SK-N-SH treated with all-trans-retinoic acid at 6 μM for 48 hours (cell line): ENCODE data around the gene DNAAF3.

ENCODE experiments used
- ATAC-seq: fragments of 200-7000 bp; cut with Tn5 transposase; 3 replicates; pipeline ENCODE4 v1.9.1; 2020; ENCODE audit warnings: mild to moderate bottlenecking, moderate library complexity
- ARNTL ChIP-seq: fragments of 450-650 bp; formaldehyde crosslinking; IDR thresholded peaks from 2 replicates; pipeline ENCODE4 v1.5.0; 2020; ENCODE audit warnings: low read depth, mild to moderate bottlenecking, moderate library complexity, borderline replicate concordance
- BACH2 ChIP-seq: fragments of 250-450 bp; sonication (Bioruptor Pico); IDR thresholded peaks from 2 replicates; pipeline ENCODE4 v1.9.0; 2021; ENCODE audit warnings: mild to moderate bottlenecking, borderline replicate concordance
- CSDC2 ChIP-seq: fragments of 250-450 bp; sonication (Bioruptor Pico); IDR thresholded peaks from 2 replicates; pipeline ENCODE4 v1.5.0; 2020; ENCODE audit warnings: mild to moderate bottlenecking, moderate library complexity
- GLIS3 ChIP-seq: fragments of 250-450 bp; sonication (Bioruptor Pico); IDR thresholded peaks from 2 replicates; pipeline ENCODE4 v1.5.0; 2020; ENCODE audit warnings: mild to moderate bottlenecking, moderate library complexity
- ISL1 ChIP-seq: fragments of 250-450 bp; sonication (Bioruptor Pico); IDR thresholded peaks from 2 replicates; pipeline ENCODE4 v2.1.2; 2022; ENCODE audit warnings: mild to moderate bottlenecking, moderate library complexity
- OSR1 ChIP-seq: fragments of 250-450 bp; sonication (Bioruptor Pico); IDR thresholded peaks from 2 replicates; pipeline ENCODE4 v1.8.0; 2022; ENCODE audit warnings: moderate library complexity, mild to moderate bottlenecking, inconsistent platforms
- PPARA ChIP-seq: fragments of 250-450 bp; sonication (Bioruptor Pico); IDR thresholded peaks from 2 replicates; pipeline ENCODE4 v1.5.0; 2020; ENCODE audit warnings: mild to moderate bottlenecking, borderline replicate concordance
- RARB ChIP-seq: fragments of 250-450 bp; sonication (Bioruptor Pico); IDR thresholded peaks from 2 replicates; pipeline ENCODE4 v1.8.0; 2021; ENCODE audit warnings: mild to moderate bottlenecking, moderate library complexity
- SNAI2 ChIP-seq: fragments of 250-450 bp; sonication (Bioruptor Pico); IDR thresholded peaks from 2 replicates; pipeline ENCODE4 v1.5.0; 2020; ENCODE audit warnings: mild to moderate bottlenecking, moderate library complexity
- TCF4 ChIP-seq: fragments of 250-450 bp; sonication (Bioruptor Pico); IDR thresholded peaks from 2 replicates; pipeline ENCODE4 v1.8.0; 2021; ENCODE audit warnings: mild to moderate bottlenecking, moderate library complexity, borderline replicate concordance
- TOX ChIP-seq: fragments of 250-450 bp; sonication (Bioruptor Pico); IDR thresholded peaks from 2 replicates; pipeline ENCODE4 v1.8.0; 2021; ENCODE audit warnings: mild to moderate bottlenecking, moderate library complexity, borderline replicate concordance
- ZC3H10 ChIP-seq: fragments of 250-450 bp; sonication (Bioruptor Pico); IDR thresholded peaks from 2 replicates; pipeline ENCODE4 v1.5.1; 2021; ENCODE audit warnings: mild to moderate bottlenecking, moderate library complexity
- ZFP3 ChIP-seq: fragments of 250-450 bp; sonication (Bioruptor Pico); IDR thresholded peaks from 2 replicates; pipeline ENCODE4 v1.5.0; 2020; ENCODE audit warnings: mild to moderate bottlenecking, moderate library complexity
- ZFP30 ChIP-seq: fragments of 450-650 bp; formaldehyde crosslinking; IDR thresholded peaks from 2 replicates; pipeline ENCODE4 v1.5.0; 2022; ENCODE audit warnings: mild to moderate bottlenecking, moderate library complexity
- ZNF565 ChIP-seq: fragments of 450-650 bp; formaldehyde crosslinking; conservative IDR thresholded peaks from 2 replicates; pipeline ENCODE4 v1.5.0; 2020; ENCODE audit warnings: low read depth, mild to moderate bottlenecking, moderate library complexity
- ZNF70 ChIP-seq: fragments of 450-650 bp; formaldehyde crosslinking; IDR thresholded peaks from 2 replicates; pipeline ENCODE4 v1.5.0; 2020; ENCODE audit warnings: mild to moderate bottlenecking, moderate library complexity
- ZNF8 ChIP-seq: fragments of 450-650 bp; formaldehyde crosslinking; IDR thresholded peaks from 2 replicates; pipeline ENCODE4 v1.5.0; 2020; ENCODE audit warnings: mild to moderate bottlenecking, moderate library complexity
- TF ChIP-seq, protein P1 (sequence below): fragments of 250-450 bp; sonication (Bioruptor Pico); IDR thresholded peaks from 2 replicates; pipeline ENCODE4 v1.8.0; 2021; ENCODE audit warnings: low read depth, mild to moderate bottlenecking, moderate library complexity, borderline replicate concordance
- TF ChIP-seq, protein P2 (sequence below): fragments of 250-450 bp; sonication (Bioruptor Pico); IDR thresholded peaks from 2 replicates; pipeline ENCODE4 v1.5.1; 2020; ENCODE audit warnings: low read depth, mild to moderate bottlenecking, moderate library complexity
- TF ChIP-seq, protein P3 (sequence below): fragments of 250-450 bp; sonication (Bioruptor Pico); IDR thresholded peaks from 2 replicates; pipeline ENCODE4 v1.5.0; 2020; ENCODE audit warnings: mild to moderate bottlenecking, moderate library complexity
- TF ChIP-seq, protein P4 (sequence below): fragments of 250-450 bp; sonication (Bioruptor Pico); IDR thresholded peaks from 2 replicates; pipeline ENCODE4 v1.8.0; 2020; ENCODE audit warnings: mild to moderate bottlenecking, moderate library complexity, borderline replicate concordance

DNAAF3 gene

DNA sequence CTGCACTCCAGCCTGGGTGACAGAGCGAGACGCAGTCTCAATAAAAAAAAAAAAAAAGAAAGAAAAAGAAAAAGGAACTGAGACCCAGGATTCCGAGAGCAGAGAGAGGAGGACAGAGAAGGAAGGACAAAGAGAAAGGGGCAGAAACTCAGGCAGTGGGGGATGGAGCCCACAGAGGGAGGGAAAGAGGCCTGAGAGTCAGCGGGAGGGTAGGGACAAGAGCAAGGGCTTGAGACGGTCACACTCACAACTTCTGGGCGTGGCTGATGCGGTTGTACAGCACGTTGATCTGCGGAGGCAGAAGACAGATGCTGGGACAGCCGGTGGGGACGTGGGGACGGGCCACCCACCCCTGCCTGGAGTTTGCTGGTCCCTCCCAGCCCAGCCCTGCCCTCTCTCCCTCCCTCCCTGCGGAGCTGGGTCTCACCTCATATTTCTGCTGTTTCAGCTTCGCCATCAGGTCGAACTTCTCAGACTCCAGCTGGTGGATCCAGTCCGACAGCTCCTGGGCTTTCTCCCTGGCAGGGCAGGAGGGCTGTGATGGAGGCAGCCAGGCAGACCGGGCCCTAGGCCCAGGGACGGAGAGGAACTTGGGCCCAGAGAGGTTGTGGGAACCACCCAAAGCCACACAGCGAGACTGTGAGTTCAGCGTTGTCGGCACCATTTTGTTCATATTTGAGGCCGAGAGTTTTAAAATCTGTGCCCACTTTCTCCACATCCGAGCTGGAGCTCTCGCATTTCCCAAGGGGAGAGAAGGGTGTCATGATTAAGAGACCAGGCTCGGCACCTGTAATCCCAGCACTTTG lies 32.6 kb downstream of the DNAAF3 start:
- ATAC-seq: no peak
- TF ChIP-seq ZNF8 (CRISPR knock-in tag) (no peak), GLIS3 (CRISPR knock-in tag) (no peak), ZNF70 (CRISPR knock-in tag) (no peak), PPARA (CRISPR knock-in tag) (no peak), ISL1 (CRISPR knock-in tag) (no peak), BACH2 (no peak), RARB (CRISPR knock-in tag) (no peak), OSR1 (no peak), ARNTL (CRISPR knock-in tag) (no peak), CSDC2 (CRISPR knock-in tag) (no peak), TCF4 (CRISPR knock-in tag) (no peak), ZC3H10 (CRISPR knock-in tag) (no peak)
- TF ChIP-seq, protein P1, sequence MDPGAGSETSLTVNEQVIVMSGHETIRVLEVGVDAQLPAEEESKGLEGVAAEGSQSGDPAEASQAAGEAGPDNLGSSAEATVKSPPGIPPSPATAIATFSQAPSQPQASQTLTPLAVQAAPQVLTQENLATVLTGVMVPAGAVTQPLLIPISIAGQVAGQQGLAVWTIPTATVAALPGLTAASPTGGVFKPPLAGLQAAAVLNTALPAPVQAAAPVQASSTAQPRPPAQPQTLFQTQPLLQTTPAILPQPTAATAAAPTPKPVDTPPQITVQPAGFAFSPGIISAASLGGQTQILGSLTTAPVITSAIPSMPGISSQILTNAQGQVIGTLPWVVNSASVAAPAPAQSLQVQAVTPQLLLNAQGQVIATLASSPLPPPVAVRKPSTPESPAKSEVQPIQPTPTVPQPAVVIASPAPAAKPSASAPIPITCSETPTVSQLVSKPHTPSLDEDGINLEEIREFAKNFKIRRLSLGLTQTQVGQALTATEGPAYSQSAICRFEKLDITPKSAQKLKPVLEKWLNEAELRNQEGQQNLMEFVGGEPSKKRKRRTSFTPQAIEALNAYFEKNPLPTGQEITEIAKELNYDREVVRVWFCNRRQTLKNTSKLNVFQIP (CRISPR knock-in tag): no peak
- TF ChIP-seq, protein P2, sequence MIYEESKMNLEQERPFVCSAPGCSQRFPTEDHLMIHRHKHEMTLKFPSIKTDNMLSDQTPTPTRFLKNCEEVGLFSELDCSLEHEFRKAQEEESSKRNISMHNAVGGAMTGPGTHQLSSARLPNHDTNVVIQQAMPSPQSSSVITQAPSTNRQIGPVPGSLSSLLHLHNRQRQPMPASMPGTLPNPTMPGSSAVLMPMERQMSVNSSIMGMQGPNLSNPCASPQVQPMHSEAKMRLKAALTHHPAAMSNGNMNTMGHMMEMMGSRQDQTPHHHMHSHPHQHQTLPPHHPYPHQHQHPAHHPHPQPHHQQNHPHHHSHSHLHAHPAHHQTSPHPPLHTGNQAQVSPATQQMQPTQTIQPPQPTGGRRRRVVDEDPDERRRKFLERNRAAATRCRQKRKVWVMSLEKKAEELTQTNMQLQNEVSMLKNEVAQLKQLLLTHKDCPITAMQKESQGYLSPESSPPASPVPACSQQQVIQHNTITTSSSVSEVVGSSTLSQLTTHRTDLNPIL (CRISPR knock-in tag): no peak
- TF ChIP-seq, protein P3, sequence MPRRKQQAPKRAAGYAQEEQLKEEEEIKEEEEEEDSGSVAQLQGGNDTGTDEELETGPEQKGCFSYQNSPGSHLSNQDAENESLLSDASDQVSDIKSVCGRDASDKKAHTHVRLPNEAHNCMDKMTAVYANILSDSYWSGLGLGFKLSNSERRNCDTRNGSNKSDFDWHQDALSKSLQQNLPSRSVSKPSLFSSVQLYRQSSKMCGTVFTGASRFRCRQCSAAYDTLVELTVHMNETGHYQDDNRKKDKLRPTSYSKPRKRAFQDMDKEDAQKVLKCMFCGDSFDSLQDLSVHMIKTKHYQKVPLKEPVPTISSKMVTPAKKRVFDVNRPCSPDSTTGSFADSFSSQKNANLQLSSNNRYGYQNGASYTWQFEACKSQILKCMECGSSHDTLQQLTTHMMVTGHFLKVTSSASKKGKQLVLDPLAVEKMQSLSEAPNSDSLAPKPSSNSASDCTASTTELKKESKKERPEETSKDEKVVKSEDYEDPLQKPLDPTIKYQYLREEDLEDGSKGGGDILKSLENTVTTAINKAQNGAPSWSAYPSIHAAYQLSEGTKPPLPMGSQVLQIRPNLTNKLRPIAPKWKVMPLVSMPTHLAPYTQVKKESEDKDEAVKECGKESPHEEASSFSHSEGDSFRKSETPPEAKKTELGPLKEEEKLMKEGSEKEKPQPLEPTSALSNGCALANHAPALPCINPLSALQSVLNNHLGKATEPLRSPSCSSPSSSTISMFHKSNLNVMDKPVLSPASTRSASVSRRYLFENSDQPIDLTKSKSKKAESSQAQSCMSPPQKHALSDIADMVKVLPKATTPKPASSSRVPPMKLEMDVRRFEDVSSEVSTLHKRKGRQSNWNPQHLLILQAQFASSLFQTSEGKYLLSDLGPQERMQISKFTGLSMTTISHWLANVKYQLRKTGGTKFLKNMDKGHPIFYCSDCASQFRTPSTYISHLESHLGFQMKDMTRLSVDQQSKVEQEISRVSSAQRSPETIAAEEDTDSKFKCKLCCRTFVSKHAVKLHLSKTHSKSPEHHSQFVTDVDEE (CRISPR knock-in tag): no peak

DNA sequence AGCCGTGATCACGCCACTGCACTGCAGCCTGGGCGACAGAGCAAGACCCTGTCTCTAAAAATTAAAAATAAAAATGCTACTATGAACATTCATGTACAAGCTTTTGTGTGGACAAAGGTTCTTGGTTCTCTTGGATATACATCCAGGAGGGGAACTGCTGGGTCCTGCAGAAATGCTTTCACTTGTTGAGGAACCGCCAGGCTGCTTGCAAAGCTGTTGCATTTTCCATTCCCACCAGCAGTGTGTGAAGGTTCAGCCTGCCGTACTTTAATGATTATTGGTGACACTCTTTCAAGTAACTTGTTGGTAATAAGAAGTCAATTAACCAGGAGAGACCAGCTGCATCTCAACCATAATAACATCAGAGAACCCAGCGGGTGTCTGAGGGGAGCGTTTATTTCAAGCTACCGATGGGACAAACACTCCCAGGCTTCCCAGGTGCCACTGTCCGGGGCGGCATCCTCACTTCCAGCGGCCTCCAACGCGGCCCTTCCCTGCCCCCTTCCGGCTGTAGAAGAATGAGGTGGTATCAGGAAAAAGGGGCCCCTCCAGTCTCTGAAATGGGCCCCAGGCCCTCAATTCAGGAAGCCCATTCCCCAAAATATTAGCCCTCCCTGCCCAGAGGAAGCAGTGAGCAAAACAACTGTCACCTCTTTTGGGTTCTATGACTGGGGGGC lies 33.8 kb downstream of the DNAAF3 start:
- TF ChIP-seq ZFP30 (CRISPR knock-in tag) (no peak), OSR1 (no peak), ARNTL (CRISPR knock-in tag) (no peak), ZFP3 (CRISPR knock-in tag) (no peak), ZNF565 (CRISPR knock-in tag) (no peak), ZNF8 (CRISPR knock-in tag) (no peak), PPARA (CRISPR knock-in tag) (no peak), SNAI2 (CRISPR knock-in tag) (no peak), TOX (CRISPR knock-in tag) (no peak), TCF4 (CRISPR knock-in tag) (no peak), ZC3H10 (CRISPR knock-in tag) (no peak), BACH2 (no peak), GLIS3 (CRISPR knock-in tag) (no peak)
- TF ChIP-seq, protein P2 (CRISPR knock-in tag): no peak
- TF ChIP-seq, protein P1 (CRISPR knock-in tag): no peak
- TF ChIP-seq, protein P3 (CRISPR knock-in tag): no peak
- TF ChIP-seq, protein P4, sequence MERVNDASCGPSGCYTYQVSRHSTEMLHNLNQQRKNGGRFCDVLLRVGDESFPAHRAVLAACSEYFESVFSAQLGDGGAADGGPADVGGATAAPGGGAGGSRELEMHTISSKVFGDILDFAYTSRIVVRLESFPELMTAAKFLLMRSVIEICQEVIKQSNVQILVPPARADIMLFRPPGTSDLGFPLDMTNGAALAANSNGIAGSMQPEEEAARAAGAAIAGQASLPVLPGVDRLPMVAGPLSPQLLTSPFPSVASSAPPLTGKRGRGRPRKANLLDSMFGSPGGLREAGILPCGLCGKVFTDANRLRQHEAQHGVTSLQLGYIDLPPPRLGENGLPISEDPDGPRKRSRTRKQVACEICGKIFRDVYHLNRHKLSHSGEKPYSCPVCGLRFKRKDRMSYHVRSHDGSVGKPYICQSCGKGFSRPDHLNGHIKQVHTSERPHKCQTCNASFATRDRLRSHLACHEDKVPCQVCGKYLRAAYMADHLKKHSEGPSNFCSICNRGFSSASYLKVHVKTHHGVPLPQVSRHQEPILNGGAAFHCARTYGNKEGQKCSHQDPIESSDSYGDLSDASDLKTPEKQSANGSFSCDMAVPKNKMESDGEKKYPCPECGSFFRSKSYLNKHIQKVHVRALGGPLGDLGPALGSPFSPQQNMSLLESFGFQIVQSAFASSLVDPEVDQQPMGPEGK (CRISPR knock-in tag): no peak
- peak; percentile 71 for ATAC-seq
